Measurements from ENCODE around the gene NFKBIB.

Gene NFKBIB

DNA sequence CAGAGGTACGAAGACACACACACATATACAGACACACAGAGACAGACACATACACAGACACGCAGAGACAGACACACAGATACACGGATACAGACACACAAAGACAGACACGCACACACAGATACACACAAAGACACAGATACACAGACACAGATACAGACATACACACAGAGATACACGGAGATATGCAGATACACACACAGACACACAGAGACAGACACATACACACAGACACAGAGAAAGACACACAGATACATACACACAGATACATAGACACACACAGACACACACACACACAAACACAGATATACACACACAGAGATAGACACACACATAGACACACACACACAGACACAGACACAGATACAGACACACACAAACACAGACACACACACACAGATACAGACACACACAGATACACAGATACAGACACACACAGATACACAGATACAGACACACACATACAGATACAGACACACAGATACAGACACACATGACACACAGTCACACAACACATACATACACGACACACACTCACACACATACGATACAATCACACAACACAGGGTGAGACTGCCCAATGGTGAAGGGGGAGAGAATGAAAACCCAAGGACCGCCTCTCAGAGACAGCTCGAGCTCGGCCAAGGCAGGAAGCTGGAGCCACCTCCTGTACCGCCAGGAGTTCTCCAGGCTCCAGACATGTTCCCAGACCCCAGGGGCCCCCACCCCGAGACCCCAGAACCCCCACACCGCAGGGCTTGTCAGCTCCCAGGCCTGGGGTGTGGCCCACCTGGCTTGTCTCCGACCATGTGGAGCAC, 21.0 kb downstream of the NFKBIB start:
- TF ChIP-seq TAF1 (IDR thresholded peaks at IDR 0.05; ENCODE audit: borderline replicate concordance, insufficient read depth, low read length) (no peak), FOXP2 (optimal IDR thresholded peaks at IDR 0.05; ENCODE audit: borderline replicate concordance, extremely low read depth, extremely low read length, insufficient read depth) (no peak), POLR2AphosphoS5 (IDR thresholded peaks at IDR 0.05; ENCODE audit: low read depth, low read length) (no peak), SIN3A (IDR thresholded peaks at IDR 0.05; ENCODE audit: borderline replicate concordance, insufficient read depth, low read length) (no peak)
- TF ChIP-seq, protein P1, sequence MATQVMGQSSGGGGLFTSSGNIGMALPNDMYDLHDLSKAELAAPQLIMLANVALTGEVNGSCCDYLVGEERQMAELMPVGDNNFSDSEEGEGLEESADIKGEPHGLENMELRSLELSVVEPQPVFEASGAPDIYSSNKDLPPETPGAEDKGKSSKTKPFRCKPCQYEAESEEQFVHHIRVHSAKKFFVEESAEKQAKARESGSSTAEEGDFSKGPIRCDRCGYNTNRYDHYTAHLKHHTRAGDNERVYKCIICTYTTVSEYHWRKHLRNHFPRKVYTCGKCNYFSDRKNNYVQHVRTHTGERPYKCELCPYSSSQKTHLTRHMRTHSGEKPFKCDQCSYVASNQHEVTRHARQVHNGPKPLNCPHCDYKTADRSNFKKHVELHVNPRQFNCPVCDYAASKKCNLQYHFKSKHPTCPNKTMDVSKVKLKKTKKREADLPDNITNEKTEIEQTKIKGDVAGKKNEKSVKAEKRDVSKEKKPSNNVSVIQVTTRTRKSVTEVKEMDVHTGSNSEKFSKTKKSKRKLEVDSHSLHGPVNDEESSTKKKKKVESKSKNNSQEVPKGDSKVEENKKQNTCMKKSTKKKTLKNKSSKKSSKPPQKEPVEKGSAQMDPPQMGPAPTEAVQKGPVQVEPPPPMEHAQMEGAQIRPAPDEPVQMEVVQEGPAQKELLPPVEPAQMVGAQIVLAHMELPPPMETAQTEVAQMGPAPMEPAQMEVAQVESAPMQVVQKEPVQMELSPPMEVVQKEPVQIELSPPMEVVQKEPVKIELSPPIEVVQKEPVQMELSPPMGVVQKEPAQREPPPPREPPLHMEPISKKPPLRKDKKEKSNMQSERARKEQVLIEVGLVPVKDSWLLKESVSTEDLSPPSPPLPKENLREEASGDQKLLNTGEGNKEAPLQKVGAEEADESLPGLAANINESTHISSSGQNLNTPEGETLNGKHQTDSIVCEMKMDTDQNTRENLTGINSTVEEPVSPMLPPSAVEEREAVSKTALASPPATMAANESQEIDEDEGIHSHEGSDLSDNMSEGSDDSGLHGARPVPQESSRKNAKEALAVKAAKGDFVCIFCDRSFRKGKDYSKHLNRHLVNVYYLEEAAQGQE (IDR thresholded peaks at IDR 0.05; ENCODE audit: insufficient read depth in 1 of 2, low read depth in 2 of 2, low read length in 2 of 2) = no peak

DNA sequence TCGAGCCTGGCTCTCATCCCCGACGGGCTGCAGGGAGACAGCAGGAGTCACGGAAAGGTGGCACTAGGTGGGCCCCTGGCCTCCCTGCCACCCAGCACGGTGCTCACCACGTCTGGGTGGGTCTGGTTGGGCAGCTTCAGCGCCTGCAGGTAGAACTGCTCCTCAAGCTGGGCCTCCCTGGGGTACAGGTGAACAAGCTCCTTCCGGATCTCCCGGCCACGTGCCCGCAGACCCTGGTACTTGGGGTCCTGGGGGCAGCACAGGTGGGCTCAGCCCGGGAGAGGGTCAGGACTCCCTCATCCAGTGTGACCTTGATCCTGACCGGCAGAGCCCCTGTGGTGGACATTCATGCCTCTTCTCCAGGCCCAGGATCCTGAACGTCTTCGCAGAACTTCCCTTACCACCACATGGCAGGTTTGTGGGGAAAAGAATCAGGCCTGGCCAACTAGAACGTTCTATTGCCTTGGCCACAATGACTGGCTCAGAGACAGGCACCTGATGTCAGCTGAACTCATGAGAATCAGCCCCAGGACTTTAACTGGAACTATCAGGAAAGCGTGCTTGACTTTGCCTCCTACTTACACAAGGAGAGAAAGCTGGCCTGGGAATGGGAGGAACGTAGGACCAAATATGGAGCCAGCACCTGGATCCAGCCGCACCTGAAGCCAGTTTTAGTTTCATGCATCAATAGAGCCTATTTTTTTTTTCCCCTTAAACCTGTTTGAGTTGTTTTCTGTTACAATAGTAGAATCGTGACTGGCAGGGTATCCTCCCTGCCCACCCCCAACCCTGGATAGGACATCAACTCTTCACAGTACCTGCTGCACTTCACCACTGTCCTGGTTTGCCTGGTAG, 21.9 kb downstream of the NFKBIB start:
- no peak for TF ChIP-seq POLR2AphosphoS5 (IDR thresholded peaks at IDR 0.05; ENCODE audit: low read depth, low read length)
- no peak for TF ChIP-seq TAF1 (IDR thresholded peaks at IDR 0.05; ENCODE audit: borderline replicate concordance, insufficient read depth, low read length)
- TF ChIP-seq SIN3A (IDR thresholded peaks at IDR 0.05; ENCODE audit: borderline replicate concordance, insufficient read depth, low read length) = no peak
- TF ChIP-seq, protein P1 (IDR thresholded peaks at IDR 0.05; ENCODE audit: insufficient read depth in 1 of 2, low read depth in 2 of 2, low read length in 2 of 2) = no peak
- no peak for TF ChIP-seq FOXP2 (optimal IDR thresholded peaks at IDR 0.05; ENCODE audit: borderline replicate concordance, extremely low read depth, extremely low read length, insufficient read depth)

DNA sequence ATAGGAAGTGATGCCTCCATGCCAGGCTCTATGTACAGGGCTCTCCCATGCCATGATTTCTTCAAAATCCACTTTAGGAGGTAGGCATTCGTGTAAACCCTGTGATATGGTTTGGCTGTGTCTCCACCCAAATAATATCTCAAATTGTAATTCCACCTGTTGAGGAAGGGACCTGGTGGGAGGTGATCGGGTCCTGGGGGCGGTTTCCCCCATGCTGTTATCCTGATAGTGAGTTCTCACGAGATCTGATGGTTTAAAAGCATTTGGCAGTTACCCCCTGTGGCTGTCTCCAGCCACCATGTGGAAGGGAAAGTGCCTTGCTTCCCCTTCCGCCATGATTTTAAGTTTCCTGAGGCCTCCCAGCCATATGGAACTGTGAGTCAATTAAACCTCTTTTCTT, 22.7 kb downstream of the NFKBIB start:
- TF ChIP-seq POLR2AphosphoS5 (IDR thresholded peaks at IDR 0.05; ENCODE audit: low read depth, low read length) (no peak), SIN3A (IDR thresholded peaks at IDR 0.05; ENCODE audit: borderline replicate concordance, insufficient read depth, low read length) (no peak), TAF1 (IDR thresholded peaks at IDR 0.05; ENCODE audit: borderline replicate concordance, insufficient read depth, low read length) (no peak), FOXP2 (optimal IDR thresholded peaks at IDR 0.05; ENCODE audit: borderline replicate concordance, extremely low read depth, extremely low read length, insufficient read depth) (no peak)
- TF ChIP-seq, protein P1 (IDR thresholded peaks at IDR 0.05; ENCODE audit: insufficient read depth in 1 of 2, low read depth in 2 of 2, low read length in 2 of 2) = no peak

DNA sequence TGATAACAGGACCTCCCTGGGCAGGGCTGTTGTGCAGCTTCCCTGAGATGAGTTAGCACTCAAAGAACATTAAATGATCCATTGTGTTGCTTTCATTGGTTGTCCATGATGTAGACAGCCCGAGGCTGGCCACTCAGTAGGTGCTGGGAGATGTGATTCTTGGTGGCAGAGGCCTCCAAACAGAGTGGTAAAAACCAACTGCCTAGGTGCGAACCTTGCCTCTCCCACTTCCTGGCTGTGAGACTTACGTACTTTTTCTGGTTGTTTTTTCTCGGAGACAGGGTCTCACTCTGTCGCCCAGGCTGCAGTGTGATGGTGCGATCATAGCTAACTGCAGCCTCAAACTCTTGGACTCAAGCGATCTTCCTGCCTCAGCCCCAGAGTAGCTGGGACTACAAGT, 24.6 kb downstream of the NFKBIB start:
- TF ChIP-seq POLR2AphosphoS5 (IDR thresholded peaks at IDR 0.05; ENCODE audit: low read depth, low read length) (no peak), FOXP2 (optimal IDR thresholded peaks at IDR 0.05; ENCODE audit: borderline replicate concordance, extremely low read depth, extremely low read length, insufficient read depth) (no peak), SIN3A (IDR thresholded peaks at IDR 0.05; ENCODE audit: borderline replicate concordance, insufficient read depth, low read length) (no peak), TAF1 (IDR thresholded peaks at IDR 0.05; ENCODE audit: borderline replicate concordance, insufficient read depth, low read length) (no peak)
- TF ChIP-seq, protein P1 (IDR thresholded peaks at IDR 0.05; ENCODE audit: insufficient read depth in 1 of 2, low read depth in 2 of 2, low read length in 2 of 2) = no peak
